PC-3 (cell line): ENCODE results near the gene COASY. TPM values are rescaled to one million over a fixed set of nuclear protein-coding genes. Genes with fewer than 3 reads are reported as not detected.

Experiments used
- ATAC-seq: fragments of 200-7000 bp; cut with Tn5 transposase; 2 replicates; pipeline ENCODE4 v1.9.1; 2020; ENCODE audit warnings: mild to moderate bottlenecking, moderate library complexity
- BruUV-seq: library from RNA; stranded (reverse); fragments of 400-500 nt; replicated peaks from 2 replicates; lab custom pipeline; 2021; lab: Mats Ljungman, UMichigan
- CTCF ChIA-PET: fragments of 300-600 bp; sonication (Branson Sonifier 250); formaldehyde crosslinking; loops from one replicate; lab custom pipeline; 2022; ENCODE audit warnings: antibody characterized with exemption; lab: Charles Lee
- POLR2A ChIA-PET: fragments of 300-600 bp; sonication (Branson Sonifier 250); formaldehyde crosslinking; loops from one replicate; lab custom pipeline; 2022; ENCODE audit warnings: antibody characterized with exemption; ENCODE audit not compliant: unreplicated experiment; lab: Charles Lee
- DNase-seq: peaks from one replicate; pipeline ENCODE4 v3.0.0-alpha.2; 2015
- H2AFZ ChIP-seq: fragments of 300-600 bp; sonication (generic); 2 replicates; pipeline ENCODE4 v1.6.0; 2016; ENCODE audit warnings: antibody characterized with exemption, low read length
- H3F3A ChIP-seq: fragments of 300-600 bp; sonication (generic); one replicate; pipeline ENCODE4 v1.6.0; 2017; ENCODE audit warnings: antibody characterized with exemption, low read length, control low read depth, mild to moderate bottlenecking; ENCODE audit not compliant: unreplicated experiment
- H3K27ac ChIP-seq: fragments of 300-600 bp; sonication (generic); 2 replicates; pipeline ENCODE4 v1.5.1; 2016; ENCODE audit warnings: mild to moderate bottlenecking, low read length
- H3K27me3 ChIP-seq: fragments of 300-600 bp; sonication (generic); 2 replicates; pipeline ENCODE4 v1.6.1; 2016; ENCODE audit warnings: low read length, mixed read lengths
- H3K36me3 ChIP-seq: fragments of 300-600 bp; sonication (generic); 2 replicates; pipeline ENCODE4 v1.6.1; 2016; ENCODE audit warnings: low read depth, mixed run types, low read length, mixed read lengths
- H3K4me1 ChIP-seq: fragments of 300-600 bp; sonication (generic); 2 replicates; pipeline ENCODE4 v1.5.1; 2016; ENCODE audit warnings: low read length; ENCODE audit not compliant: insufficient read depth
- H3K4me2 ChIP-seq: fragments of 300-600 bp; sonication (generic); 2 replicates; pipeline ENCODE4 v1.6.0; 2016; ENCODE audit warnings: low read length
- H3K4me3 ChIP-seq: fragments of 300-600 bp; sonication (generic); 2 replicates; pipeline ENCODE4 v1.5.1; 2016; ENCODE audit warnings: mild to moderate bottlenecking, low read length, mixed read lengths
- H3K79me2 ChIP-seq: fragments of 300-600 bp; sonication (generic); 2 replicates; pipeline ENCODE4 v1.6.1; 2017; ENCODE audit warnings: low read length, mixed read lengths
- H3K9ac ChIP-seq: fragments of 300-600 bp; sonication (generic); 2 replicates; pipeline ENCODE4 v1.6.0; 2016; ENCODE audit warnings: mild to moderate bottlenecking, low read length
- H3K9me2 ChIP-seq: fragments of 300-600 bp; sonication (generic); replicated peaks from 2 replicates; pipeline ENCODE4 v1.6.1; 2016; ENCODE audit warnings: mixed run types, low read length, mixed read lengths
- H3K9me3 ChIP-seq: fragments of 300-600 bp; sonication (generic); 2 replicates; pipeline ENCODE4 v1.6.1; 2016; ENCODE audit warnings: low read length, mixed read lengths
- H4K20me1 ChIP-seq: fragments of 300-600 bp; sonication (generic); 2 replicates; pipeline ENCODE4 v1.6.1; 2016; ENCODE audit warnings: low read length, mixed read lengths
- CTCF ChIP-seq: fragments of 300-600 bp; sonication (generic); conservative IDR thresholded peaks from 2 replicates; pipeline ENCODE4 v1.5.1; 2017; ENCODE audit warnings: antibody characterized with exemption, low read depth, mild to moderate bottlenecking, low read length
- EZH2 ChIP-seq: fragments of 300-600 bp; sonication (generic); IDR thresholded peaks from one replicate; pipeline ENCODE4 v1.6.1; 2017; ENCODE audit warnings: antibody characterized with exemption, mild to moderate bottlenecking, low read length; ENCODE audit not compliant: unreplicated experiment
- EZH2phosphoT487 ChIP-seq: fragments of 300-600 bp; sonication (generic); IDR thresholded peaks from 2 replicates; pipeline ENCODE4 v1.6.1; 2018; ENCODE audit warnings: mild to moderate bottlenecking, antibody characterized with exemption, low read length, borderline replicate concordance
- intact Hi-C: fragments of 100-400 bp; cut with micrococcal nuclease; formaldehyde crosslinking; loops from 2 replicates; pipeline ENCODE4 v1.9.0; 2023
- total RNA-seq: library from RNA; depleted of rRNA; stranded (reverse); fragments of >200 nt; gene quantifications from 2 replicates; pipeline ENCODE4 v1.2.3, GENCODE V29; 2014

The COASY gene
- total RNA-seq, 1 experiment from 2014 or later = 33.3 TPM

GRCh38 chr17:42568341-42569111 is 6.6 kb downstream of the COASY start:
- no peak overlapping the region for H3K4me2 ChIP-seq
- DNase-seq (no peak), ATAC-seq (no peak)
- peaks cover 38% of the 10 kb centered on the region for H3K79me2 ChIP-seq
- no peak overlapping the region for H3K4me3 ChIP-seq
- intact Hi-C loops = no loop called here
- no peaks in the 10 kb centered on the region for H3K27me3 ChIP-seq
- H3K9ac ChIP-seq = no peak overlapping the region
- no TSS peak for BruUV-seq
- H3F3A ChIP-seq = no peaks in the 10 kb centered on the region
- ChIA-PET CTCF (no interaction called here), POLR2A (no interaction called here)
- no peaks in the 10 kb centered on the region for H3K9me2 ChIP-seq
- H3K27ac ChIP-seq = no peak overlapping the region
- H2AFZ ChIP-seq = no peak overlapping the region
- H3K36me3 ChIP-seq = peaks cover 31% of the 10 kb centered on the region; the same call in 1 of the 2 replicates
- no peaks in the 10 kb centered on the region for H3K9me3 ChIP-seq
- H3K4me1 ChIP-seq = peaks cover 14% of the 10 kb centered on the region
- H4K20me1 ChIP-seq = no peaks in the 10 kb centered on the region
- TF ChIP-seq CTCF (no peak), EZH2phosphoT487 (no peak), EZH2 (no peak)

- no peaks in the 10 kb centered on the region for H3K9me3 ChIP-seq
- no peak for ATAC-seq
- peaks cover 25% of the 10 kb centered on the region; the same call in 1 of the 2 replicates for H3K36me3 ChIP-seq
- ChIA-PET CTCF (interaction anchor here (0.5 kb wide), 1 partner anchor 60 kb away, joined by 4 read pairs; no protein-coding TSS in a partner anchor), POLR2A (no interaction called here)
- DNase-seq = no peak
- H3K4me1 ChIP-seq = peaks cover 13% of the 10 kb centered on the region
- no peak overlapping the region for H3K9ac ChIP-seq
- peaks cover 44% of the 10 kb centered on the region for H3K79me2 ChIP-seq
- no peak overlapping the region for H2AFZ ChIP-seq
- intact Hi-C loops = no loop called here
- no peak overlapping the region for H3K27ac ChIP-seq
- no peak overlapping the region for H3K4me3 ChIP-seq
- TF ChIP-seq CTCF = no peak
- no peaks in the 10 kb centered on the region for H3K9me2 ChIP-seq
- peaks cover under 1% of the 10 kb centered on the region for H3F3A ChIP-seq
- no peak overlapping the region for H3K4me2 ChIP-seq
- no peaks in the 10 kb centered on the region for H3K27me3 ChIP-seq
- no TSS peak for BruUV-seq
- no peaks in the 10 kb centered on the region for H4K20me1 ChIP-seq
Measured at GRCh38 chr17:42571435-42572225, 9.7 kb downstream of the COASY start.
